NB4 (cell line): ENCODE results near the gene NR5A1.

ENCODE experiments used
- MYC ChIP-seq: IDR thresholded peaks from 2 replicates; pipeline ENCODE4 v1.6.1; 2011; ENCODE audit warnings: low read depth, low read length
- POLR2A ChIP-seq: IDR thresholded peaks from 2 replicates; pipeline ENCODE4 v1.6.1; 2011; ENCODE audit warnings: mild to moderate bottlenecking; ENCODE audit not compliant: insufficient read length; ENCODE audit errors: extremely low read depth
- TF ChIP-seq, protein P1 (sequence below): IDR thresholded peaks from one replicate; pipeline ENCODE4 v1.5.1; 2012; ENCODE audit warnings: low read depth, low read length

DNA sequence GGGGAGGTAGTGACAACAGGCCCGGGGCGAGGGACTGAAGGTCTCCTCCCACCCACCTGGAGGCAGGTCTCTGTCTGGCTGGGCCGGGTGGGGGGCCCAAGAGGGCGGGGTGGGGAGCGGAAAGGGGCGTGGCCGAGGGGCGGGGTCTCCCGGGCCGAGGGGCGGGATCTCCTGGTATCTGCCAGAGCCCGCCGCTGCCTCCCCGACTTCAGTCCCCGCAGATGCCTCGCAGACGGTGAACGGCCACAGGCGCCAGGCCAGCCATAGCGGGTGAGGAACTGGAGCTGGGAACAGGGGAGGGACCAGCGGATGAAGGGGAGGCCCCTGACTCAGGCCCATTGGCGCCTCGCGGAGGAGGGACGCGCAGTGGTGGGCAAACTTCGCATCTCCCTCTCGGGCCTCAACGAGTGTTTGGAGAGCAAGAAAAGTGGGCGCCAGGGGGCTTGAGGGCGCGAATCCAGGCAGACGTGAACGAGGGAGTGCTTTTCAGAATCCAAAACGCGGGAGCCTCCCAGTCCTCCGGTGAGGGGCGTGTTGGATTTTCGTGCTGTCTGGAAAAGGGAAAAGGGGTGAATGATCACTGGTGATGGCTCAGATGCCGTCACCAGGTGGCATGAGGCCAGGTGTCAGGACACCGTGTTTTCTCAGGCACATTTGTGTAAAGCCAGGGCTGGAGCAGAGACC, 56.8 kb downstream of the NR5A1 start, which contains the start of gene ADGRD2:
- TF ChIP-seq, protein P1, sequence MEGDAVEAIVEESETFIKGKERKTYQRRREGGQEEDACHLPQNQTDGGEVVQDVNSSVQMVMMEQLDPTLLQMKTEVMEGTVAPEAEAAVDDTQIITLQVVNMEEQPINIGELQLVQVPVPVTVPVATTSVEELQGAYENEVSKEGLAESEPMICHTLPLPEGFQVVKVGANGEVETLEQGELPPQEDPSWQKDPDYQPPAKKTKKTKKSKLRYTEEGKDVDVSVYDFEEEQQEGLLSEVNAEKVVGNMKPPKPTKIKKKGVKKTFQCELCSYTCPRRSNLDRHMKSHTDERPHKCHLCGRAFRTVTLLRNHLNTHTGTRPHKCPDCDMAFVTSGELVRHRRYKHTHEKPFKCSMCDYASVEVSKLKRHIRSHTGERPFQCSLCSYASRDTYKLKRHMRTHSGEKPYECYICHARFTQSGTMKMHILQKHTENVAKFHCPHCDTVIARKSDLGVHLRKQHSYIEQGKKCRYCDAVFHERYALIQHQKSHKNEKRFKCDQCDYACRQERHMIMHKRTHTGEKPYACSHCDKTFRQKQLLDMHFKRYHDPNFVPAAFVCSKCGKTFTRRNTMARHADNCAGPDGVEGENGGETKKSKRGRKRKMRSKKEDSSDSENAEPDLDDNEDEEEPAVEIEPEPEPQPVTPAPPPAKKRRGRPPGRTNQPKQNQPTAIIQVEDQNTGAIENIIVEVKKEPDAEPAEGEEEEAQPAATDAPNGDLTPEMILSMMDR: no peak
- TF ChIP-seq MYC: no peak
- TF ChIP-seq POLR2A: no peak
